Large intestine (tissue), 12 donors: ENCODE data around the gene CALM1. TPM values are rescaled to one million over a fixed set of nuclear protein-coding genes. Genes with fewer than 3 reads are reported as not detected.
A peak's percentile ranks its signal among the peaks of the same experiment; 100 is the strongest.

ENCODE experiments used
- DNase-seq, 2 donors: peaks; one replicate each; pipeline versions ENCODE4 v3.0.0 to v3.0.0-alpha.2; 2013
- H3K27ac ChIP-seq: one replicate; pipeline ENCODE4 v1.5.1; 2013; ENCODE audit warnings: low read length
- H3K27me3 ChIP-seq: 2 replicates; pipeline ENCODE4 v1.6.1; 2013; ENCODE audit warnings: low read length; ENCODE audit not compliant: control insufficient read depth, insufficient read depth
- H3K36me3 ChIP-seq: 2 replicates; pipeline ENCODE4 v1.6.1; 2013; ENCODE audit warnings: low read length; ENCODE audit not compliant: control insufficient read depth, insufficient read depth
- H3K4me1 ChIP-seq: one replicate; pipeline ENCODE4 v1.6.1; 2013; ENCODE audit warnings: low read length; ENCODE audit not compliant: control insufficient read depth, insufficient read depth
- H3K4me3 ChIP-seq: one replicate; pipeline ENCODE4 v1.5.1; 2013; ENCODE audit warnings: low read length
- H3K9me3 ChIP-seq: one replicate; pipeline ENCODE4 v1.6.1; 2013; ENCODE audit warnings: mild to moderate bottlenecking, low read depth, low read length, moderate library complexity; ENCODE audit not compliant: control insufficient read depth
- WGBS: methylation state at CpG from one replicate; pipeline ENCODE4 v1.1.5; 2013; ENCODE audit warnings: low lambda C conversion rate; ENCODE audit not compliant: insufficient coverage; 5-methylcytosine and 5-hydroxymethylcytosine counted together
- long read RNA-seq, 11 donors: transcript quantifications; one replicate each; lab custom pipeline, GENCODE V29; 2026
- polyA plus RNA-seq: library from polyadenylated mRNA; unstranded; fragments of 120-200 nt; gene quantifications from one replicate; pipeline ENCODE4 v1.2.1, GENCODE V29; 2013

CALM1 gene
- 613 TPM for polyA plus RNA-seq
- long read RNA-seq, donor 1, full-length matches to known transcripts, result 398 of 628 reads
- long read RNA-seq, donor 1, partial matches to known transcripts, result 223 of 628 reads
- long read RNA-seq, donor 1, other reads (novel, unspliced or antisense), result 7 of 628 reads
- long read RNA-seq, donor 2, full-length matches to known transcripts, result 809 of 1,163 reads
- long read RNA-seq, donor 2, partial matches to known transcripts, result 348 of 1,163 reads
- long read RNA-seq, donor 2, other reads (novel, unspliced or antisense), result 6 of 1,163 reads
- long read RNA-seq, donor 3, result 0 reads
- long read RNA-seq, donor 4, full-length matches to known transcripts, result 108 of 185 reads
- long read RNA-seq, donor 4, partial matches to known transcripts, result 77 of 185 reads
- long read RNA-seq, donor 4, other reads (novel, unspliced or antisense), result 0 of 185 reads
- long read RNA-seq, donor 5, full-length matches to known transcripts, result 315 of 483 reads
- long read RNA-seq, donor 5, partial matches to known transcripts, result 168 of 483 reads
- long read RNA-seq, donor 5, other reads (novel, unspliced or antisense), result 0 of 483 reads
- long read RNA-seq, donor 6, full-length matches to known transcripts, result 777 of 1,181 reads
- long read RNA-seq, donor 6, partial matches to known transcripts, result 393 of 1,181 reads
- long read RNA-seq, donor 6, other reads (novel, unspliced or antisense), result 11 of 1,181 reads
- long read RNA-seq, donor 7, full-length matches to known transcripts, result 408 of 565 reads
- long read RNA-seq, donor 7, partial matches to known transcripts, result 150 of 565 reads
- long read RNA-seq, donor 7, other reads (novel, unspliced or antisense), result 7 of 565 reads
- long read RNA-seq, donor 8, full-length matches to known transcripts, result 860 of 1,377 reads
- long read RNA-seq, donor 8, partial matches to known transcripts, result 499 of 1,377 reads
- long read RNA-seq, donor 8, other reads (novel, unspliced or antisense), result 18 of 1,377 reads
- long read RNA-seq, donor 9, full-length matches to known transcripts, result 654 of 1,015 reads
- long read RNA-seq, donor 9, partial matches to known transcripts, result 348 of 1,015 reads
- long read RNA-seq, donor 9, other reads (novel, unspliced or antisense), result 13 of 1,015 reads
- long read RNA-seq, donor 10, full-length matches to known transcripts, result 748 of 1,019 reads
- long read RNA-seq, donor 10, partial matches to known transcripts, result 259 of 1,019 reads
- long read RNA-seq, donor 10, other reads (novel, unspliced or antisense), result 12 of 1,019 reads
- long read RNA-seq, donor 11, full-length matches to known transcripts, result 505 of 781 reads
- long read RNA-seq, donor 11, partial matches to known transcripts, result 267 of 781 reads
- long read RNA-seq, donor 11, other reads (novel, unspliced or antisense), result 9 of 781 reads

- WGBS, result 0% methylated on average over 1 of the region's 89 CpGs
- Histone ChIP-seq H3K9me3 (no peaks in the 10 kb centered on the region), H3K4me1 (peaks cover 19% of the 10 kb centered on the region), H3K27ac (peak within 1 kb of the TSS; percentile 95), H3K36me3 (peaks cover 18% of the 10 kb centered on the region), H3K27me3 (no peaks in the 10 kb centered on the region), H3K4me3 (peak within 1 kb of the TSS; percentile 79)
- DNase-seq, result peak; percentile 94 to 98
These were observed at the start of gene CALM1 for GRCh38 chr14:90396341-90397339. CALM1 (plus strand) TSS chr14:90397029; CDS start chr14:90397231, 202 bp downstream.

GRCh38 chr14:90348270-90348669 lies 48.6 kb upstream of the CALM1 start:
- no peaks in the 10 kb centered on the region for H3K27me3 ChIP-seq
- H3K4me3 ChIP-seq, result no peak overlapping the region
- DNase-seq, result no peak
- H3K36me3 ChIP-seq, result no peaks in the 10 kb centered on the region
- H3K9me3 ChIP-seq, result no peaks in the 10 kb centered on the region
- 100% methylated on average over 1 of the region's 2 CpGs for whole genome bisulfite sequencing
- H3K4me1 ChIP-seq, result no peaks in the 10 kb centered on the region
- H3K27ac ChIP-seq, result no peak overlapping the region

GRCh38 chr14:90349739-90350138 lies 47.1 kb upstream of the CALM1 start:
- Histone ChIP-seq H3K27ac (no peak overlapping the region), H3K27me3 (no peaks in the 10 kb centered on the region), H3K9me3 (no peaks in the 10 kb centered on the region), H3K4me1 (peaks cover 4% of the 10 kb centered on the region), H3K4me3 (no peak overlapping the region), H3K36me3 (no peaks in the 10 kb centered on the region)
- 100% methylated on average over 1 of the region's 4 CpGs for WGBS
- DNase-seq, result no peak

- no peak overlapping the region for H3K4me3 ChIP-seq
These were observed 42.1 kb upstream of the CALM1 start for GRCh38 chr14:90354551-90355298.

GRCh38 chr14:90355540-90356518 lies 41.0 kb upstream of the CALM1 start:
- WGBS, result 100% methylated on average over 1 of the region's 8 CpGs
- Histone ChIP-seq H3K9me3 (peaks cover 6% of the 10 kb centered on the region), H3K27ac (peak overlapping the region; percentile 87), H3K4me1 (peaks cover 24% of the 10 kb centered on the region), H3K27me3 (no peaks in the 10 kb centered on the region), H3K4me3 (no peak overlapping the region), H3K36me3 (no peaks in the 10 kb centered on the region)
- peak; percentile 82 to 95 for DNase-seq

More at GRCh38 chr14:90354551-90355298, 42.1 kb upstream of the CALM1 start:
- H3K27me3 ChIP-seq, result no peaks in the 10 kb centered on the region
- 50% methylated on average over 1 of the region's 16 CpGs for WGBS
- H3K4me1 ChIP-seq, result peaks cover 24% of the 10 kb centered on the region
- H3K36me3 ChIP-seq, result no peaks in the 10 kb centered on the region
- H3K9me3 ChIP-seq, result peaks cover 6% of the 10 kb centered on the region
- peak overlapping the region; percentile 85 for H3K27ac ChIP-seq
- peak in 1 of 2 donors; percentile 14 for DNase-seq

- 40% methylated on average over 1 of the region's 1 CpG for WGBS
- DNase-seq, result peak in 1 of 2 donors; percentile 20
- no peak overlapping the region for H3K4me3 ChIP-seq
- H3K4me1 ChIP-seq, result peaks cover 24% of the 10 kb centered on the region
- H3K27me3 ChIP-seq, result no peaks in the 10 kb centered on the region
- peak overlapping the region; percentile 30 for H3K27ac ChIP-seq
- no peaks in the 10 kb centered on the region for H3K36me3 ChIP-seq
- H3K9me3 ChIP-seq, result peaks cover 6% of the 10 kb centered on the region
These were observed 39.9 kb upstream of the CALM1 start for GRCh38 chr14:90356925-90357324.

GRCh38 chr14:90358359-90358758 lies 38.5 kb upstream of the CALM1 start:
- DNase-seq, result peak in 1 of 2 donors; percentile 9
- Histone ChIP-seq H3K4me3 (no peak overlapping the region), H3K36me3 (no peaks in the 10 kb centered on the region), H3K27me3 (no peaks in the 10 kb centered on the region), H3K4me1 (peaks cover 30% of the 10 kb centered on the region), H3K27ac (no peak overlapping the region), H3K9me3 (peaks cover 10% of the 10 kb centered on the region)
- WGBS, result no CpG with 5 or more reads among the region's 4 CpGs
